GM21528 (cell line): ENCODE measurements around the gene ANKRD40CL.
"Not testable (repeated sequence)": the region's sequence is repeated elsewhere in the genome, so short reads cannot be mapped to it uniquely, and the experiment has no call there.

Experiments used
- ATAC-seq: cut with Tn5 transposase; IDR thresholded peaks from one replicate; pipeline ENCODE4 v1.9.1; 2021; ENCODE audit warnings: mild to moderate bottlenecking, moderate library complexity; ENCODE audit not compliant: unreplicated experiment, low FRiP score

ANKRD40CL gene

GRCh38 chr17:50767446-50767845 lies at the start of gene ANKRD40CL:
Gene ANKRD40CL, minus strand, starts transcription at chr17:50767518. Its CDS starts 605 bp downstream, at chr17:50766913.
- no peak for ATAC-seq

GRCh38 chr17:50816271-50816670 lies 49.0 kb upstream of the ANKRD40CL start:
- no peak for ATAC-seq

- no peak for ATAC-seq
Measured at GRCh38 chr17:50815400-50815799, 48.1 kb upstream of the ANKRD40CL start.

GRCh38 chr17:50813583-50813982 lies 46.3 kb upstream of the ANKRD40CL start:
- no peak for ATAC-seq

GRCh38 chr17:50808888-50809287 lies 41.6 kb upstream of the ANKRD40CL start:
- ATAC-seq = no peak

- ATAC-seq = no peak
Measured at GRCh38 chr17:50808413-50808812, 41.1 kb upstream of the ANKRD40CL start.

- ATAC-seq = no peak
Measured at GRCh38 chr17:50807675-50808074, 40.4 kb upstream of the ANKRD40CL start.

GRCh38 chr17:50807009-50807408 lies 39.7 kb upstream of the ANKRD40CL start:
- no peak for ATAC-seq

GRCh38 chr17:50806141-50806643 lies 38.9 kb upstream of the ANKRD40CL start:
- no peak for ATAC-seq

- no peak for ATAC-seq
Measured at GRCh38 chr17:50805486-50805885, 38.2 kb upstream of the ANKRD40CL start.

- ATAC-seq = not testable (repeated sequence)
Measured at GRCh38 chr17:50804749-50805475, 37.6 kb upstream of the ANKRD40CL start.

- no peak for ATAC-seq
Measured at GRCh38 chr17:50803676-50804075, 36.4 kb upstream of the ANKRD40CL start.

GRCh38 chr17:50802609-50803571 lies 35.6 kb upstream of the ANKRD40CL start:
- ATAC-seq = no peak

GRCh38 chr17:50800196-50800700 lies 32.9 kb upstream of the ANKRD40CL start:
- ATAC-seq = no peak

GRCh38 chr17:50799582-50799981 lies 32.3 kb upstream of the ANKRD40CL start:
- ATAC-seq = no peak

GRCh38 chr17:50798424-50799288 lies 31.3 kb upstream of the ANKRD40CL start:
- no peak for ATAC-seq

GRCh38 chr17:50797135-50797810 lies 30.0 kb upstream of the ANKRD40CL start:
- ATAC-seq = no peak

GRCh38 chr17:50794361-50794760 lies 27.0 kb upstream of the ANKRD40CL start:
- no peak for ATAC-seq

- no peak for ATAC-seq
Measured at GRCh38 chr17:50793007-50793406, 25.7 kb upstream of the ANKRD40CL start.

GRCh38 chr17:50792132-50792531 lies 24.8 kb upstream of the ANKRD40CL start:
- ATAC-seq = no peak
